HEK293 (cell line): Measurements from ENCODE around the gene TARDBP.

ENCODE experiments used
- FEZF1 ChIP-seq: fragments of 450-650 bp; formaldehyde crosslinking; IDR thresholded peaks from 2 replicates; pipeline ENCODE4 v1.5.1; 2016; ENCODE audit warnings: missing biosample characterization, missing genetic modification characterization
- SP2 ChIP-seq: fragments of 450-650 bp; formaldehyde crosslinking; IDR thresholded peaks from 2 replicates; pipeline ENCODE4 v1.5.1; 2016; ENCODE audit warnings: missing biosample characterization, missing genetic modification characterization
- ZBTB21 ChIP-seq: fragments of 450-650 bp; formaldehyde crosslinking; IDR thresholded peaks from 2 replicates; pipeline ENCODE4 v1.5.1; 2017; ENCODE audit warnings: missing biosample characterization, missing genetic modification characterization
- ZNF10 ChIP-seq: fragments of 450-650 bp; formaldehyde crosslinking; IDR thresholded peaks from 2 replicates; pipeline ENCODE4 v1.5.1; 2017; ENCODE audit warnings: missing biosample characterization, missing genetic modification characterization
- ZNF140 ChIP-seq: fragments of 450-650 bp; formaldehyde crosslinking; IDR thresholded peaks from 2 replicates; pipeline ENCODE4 v1.5.1; 2016; ENCODE audit warnings: missing biosample characterization, missing genetic modification characterization
- ZNF211 ChIP-seq: fragments of 450-650 bp; formaldehyde crosslinking; IDR thresholded peaks from 2 replicates; pipeline ENCODE4 v1.5.1; 2016; ENCODE audit warnings: low read depth, missing biosample characterization, missing genetic modification characterization
- ZNF292 ChIP-seq: fragments of 450-650 bp; formaldehyde crosslinking; IDR thresholded peaks from 2 replicates; pipeline ENCODE4 v1.5.1; 2016; ENCODE audit warnings: low read depth, missing biosample characterization, missing genetic modification characterization, borderline replicate concordance
- ZNF366 ChIP-seq: fragments of 450-650 bp; formaldehyde crosslinking; conservative IDR thresholded peaks from 2 replicates; pipeline ENCODE4 v1.5.1; 2016; ENCODE audit warnings: missing biosample characterization, missing genetic modification characterization
- ZNF549 ChIP-seq: fragments of 450-650 bp; IDR thresholded peaks from 2 replicates; pipeline ENCODE4 v1.5.1; 2018; ENCODE audit warnings: missing biosample characterization, missing genetic modification characterization, mild to moderate bottlenecking, inconsistent platforms, moderate library complexity
- ZNF558 ChIP-seq: fragments of 450-650 bp; formaldehyde crosslinking; IDR thresholded peaks from 2 replicates; pipeline ENCODE4 v1.5.1; 2016; ENCODE audit warnings: missing biosample characterization, missing genetic modification characterization
- ZNF776 ChIP-seq: fragments of 450-650 bp; formaldehyde crosslinking; IDR thresholded peaks from 2 replicates; pipeline ENCODE4 v1.5.0; 2017; ENCODE audit warnings: missing biosample characterization, missing genetic modification characterization, borderline replicate concordance
- TF ChIP-seq, protein P1 (sequence below): fragments of 450-650 bp; formaldehyde crosslinking; IDR thresholded peaks from 2 replicates; pipeline ENCODE4 v1.5.1; 2016; ENCODE audit warnings: missing biosample characterization, missing genetic modification characterization
- TF ChIP-seq, protein P2 (sequence below): fragments of 450-650 bp; formaldehyde crosslinking; IDR thresholded peaks from 2 replicates; pipeline ENCODE4 v1.5.1; 2016; ENCODE audit warnings: missing biosample characterization, missing genetic modification characterization
- TF ChIP-seq, protein P3 (sequence below): fragments of 450-650 bp; formaldehyde crosslinking; IDR thresholded peaks from 2 replicates; pipeline ENCODE4 v1.5.1; 2016; ENCODE audit warnings: missing biosample characterization, missing genetic modification characterization

DNA sequence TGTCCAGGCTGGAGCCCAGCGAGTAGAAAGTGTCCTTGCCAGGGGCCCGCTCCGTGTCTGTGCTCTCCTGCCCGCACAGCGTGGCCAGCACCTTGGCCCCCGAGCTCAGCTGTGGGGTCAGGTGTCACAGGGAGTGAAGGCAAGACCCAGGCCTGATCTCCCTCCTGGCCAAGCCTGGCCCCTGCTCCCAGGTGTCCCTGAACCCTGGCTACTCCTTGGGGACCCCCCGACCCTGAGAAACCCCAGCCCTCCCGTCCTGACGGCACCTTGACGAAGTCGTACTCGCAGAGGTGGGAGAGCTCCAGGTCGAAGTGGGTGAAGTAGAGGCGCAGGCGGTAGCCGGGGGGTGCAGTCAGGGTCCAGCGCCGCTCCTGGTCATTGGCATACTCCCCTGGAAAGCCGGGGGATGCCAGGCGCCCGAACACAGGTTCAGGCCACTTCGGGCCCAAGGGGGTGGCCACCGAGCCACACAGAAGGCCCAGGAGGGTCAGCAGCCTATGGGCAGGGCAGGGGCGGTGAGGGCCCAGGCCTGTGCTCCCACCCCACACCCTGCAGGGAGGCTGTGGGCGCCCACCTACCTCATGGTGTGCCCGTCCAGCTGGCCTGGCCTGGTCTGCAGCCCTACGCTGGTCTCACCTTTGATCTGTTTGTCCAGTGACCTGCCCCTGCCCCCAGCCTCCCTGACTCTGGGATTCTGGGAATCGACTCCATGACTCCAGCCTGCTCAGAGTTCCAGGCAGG lies 34.3 kb downstream of the TARDBP start, which contains the start of gene MASP2:
- no peak for TF ChIP-seq ZNF366
- TF ChIP-seq, protein P1, sequence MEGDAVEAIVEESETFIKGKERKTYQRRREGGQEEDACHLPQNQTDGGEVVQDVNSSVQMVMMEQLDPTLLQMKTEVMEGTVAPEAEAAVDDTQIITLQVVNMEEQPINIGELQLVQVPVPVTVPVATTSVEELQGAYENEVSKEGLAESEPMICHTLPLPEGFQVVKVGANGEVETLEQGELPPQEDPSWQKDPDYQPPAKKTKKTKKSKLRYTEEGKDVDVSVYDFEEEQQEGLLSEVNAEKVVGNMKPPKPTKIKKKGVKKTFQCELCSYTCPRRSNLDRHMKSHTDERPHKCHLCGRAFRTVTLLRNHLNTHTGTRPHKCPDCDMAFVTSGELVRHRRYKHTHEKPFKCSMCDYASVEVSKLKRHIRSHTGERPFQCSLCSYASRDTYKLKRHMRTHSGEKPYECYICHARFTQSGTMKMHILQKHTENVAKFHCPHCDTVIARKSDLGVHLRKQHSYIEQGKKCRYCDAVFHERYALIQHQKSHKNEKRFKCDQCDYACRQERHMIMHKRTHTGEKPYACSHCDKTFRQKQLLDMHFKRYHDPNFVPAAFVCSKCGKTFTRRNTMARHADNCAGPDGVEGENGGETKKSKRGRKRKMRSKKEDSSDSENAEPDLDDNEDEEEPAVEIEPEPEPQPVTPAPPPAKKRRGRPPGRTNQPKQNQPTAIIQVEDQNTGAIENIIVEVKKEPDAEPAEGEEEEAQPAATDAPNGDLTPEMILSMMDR (tag by site-specific recombination), result no peak
- no peak for TF ChIP-seq FEZF1 (tag by site-specific recombination)
- TF ChIP-seq ZNF211 (tag by site-specific recombination), result no peak
- TF ChIP-seq ZNF10, result no peak
- TF ChIP-seq, protein P2, sequence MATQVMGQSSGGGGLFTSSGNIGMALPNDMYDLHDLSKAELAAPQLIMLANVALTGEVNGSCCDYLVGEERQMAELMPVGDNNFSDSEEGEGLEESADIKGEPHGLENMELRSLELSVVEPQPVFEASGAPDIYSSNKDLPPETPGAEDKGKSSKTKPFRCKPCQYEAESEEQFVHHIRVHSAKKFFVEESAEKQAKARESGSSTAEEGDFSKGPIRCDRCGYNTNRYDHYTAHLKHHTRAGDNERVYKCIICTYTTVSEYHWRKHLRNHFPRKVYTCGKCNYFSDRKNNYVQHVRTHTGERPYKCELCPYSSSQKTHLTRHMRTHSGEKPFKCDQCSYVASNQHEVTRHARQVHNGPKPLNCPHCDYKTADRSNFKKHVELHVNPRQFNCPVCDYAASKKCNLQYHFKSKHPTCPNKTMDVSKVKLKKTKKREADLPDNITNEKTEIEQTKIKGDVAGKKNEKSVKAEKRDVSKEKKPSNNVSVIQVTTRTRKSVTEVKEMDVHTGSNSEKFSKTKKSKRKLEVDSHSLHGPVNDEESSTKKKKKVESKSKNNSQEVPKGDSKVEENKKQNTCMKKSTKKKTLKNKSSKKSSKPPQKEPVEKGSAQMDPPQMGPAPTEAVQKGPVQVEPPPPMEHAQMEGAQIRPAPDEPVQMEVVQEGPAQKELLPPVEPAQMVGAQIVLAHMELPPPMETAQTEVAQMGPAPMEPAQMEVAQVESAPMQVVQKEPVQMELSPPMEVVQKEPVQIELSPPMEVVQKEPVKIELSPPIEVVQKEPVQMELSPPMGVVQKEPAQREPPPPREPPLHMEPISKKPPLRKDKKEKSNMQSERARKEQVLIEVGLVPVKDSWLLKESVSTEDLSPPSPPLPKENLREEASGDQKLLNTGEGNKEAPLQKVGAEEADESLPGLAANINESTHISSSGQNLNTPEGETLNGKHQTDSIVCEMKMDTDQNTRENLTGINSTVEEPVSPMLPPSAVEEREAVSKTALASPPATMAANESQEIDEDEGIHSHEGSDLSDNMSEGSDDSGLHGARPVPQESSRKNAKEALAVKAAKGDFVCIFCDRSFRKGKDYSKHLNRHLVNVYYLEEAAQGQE, result no peak
- no peak for TF ChIP-seq ZNF776 (tag by site-specific recombination)
- TF ChIP-seq ZNF140, result no peak
- TF ChIP-seq ZBTB21, result no peak
- no peak for TF ChIP-seq ZNF292 (tag by site-specific recombination)
- TF ChIP-seq ZNF549, result no peak
- TF ChIP-seq SP2 (tag by site-specific recombination), result no peak
- TF ChIP-seq, protein P3, sequence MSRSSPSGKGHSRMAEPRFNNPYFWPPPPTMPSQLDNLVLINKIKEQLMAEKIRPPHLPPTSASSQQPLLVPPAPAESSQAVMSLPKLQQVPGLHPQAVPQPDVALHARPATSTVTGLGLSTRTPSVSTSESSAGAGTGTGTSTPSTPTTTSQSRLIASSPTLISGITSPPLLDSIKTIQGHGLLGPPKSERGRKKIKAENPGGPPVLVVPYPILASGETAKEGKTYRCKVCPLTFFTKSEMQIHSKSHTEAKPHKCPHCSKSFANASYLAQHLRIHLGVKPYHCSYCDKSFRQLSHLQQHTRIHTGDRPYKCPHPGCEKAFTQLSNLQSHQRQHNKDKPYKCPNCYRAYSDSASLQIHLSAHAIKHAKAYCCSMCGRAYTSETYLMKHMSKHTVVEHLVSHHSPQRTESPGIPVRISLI, result no peak
- no peak for TF ChIP-seq ZNF558 (tag by site-specific recombination)
